ENCODE results near the gene TGFBR2. TPM values are rescaled to one million over a fixed set of nuclear protein-coding genes. Genes with fewer than 3 reads are reported as not detected.

The TGFBR2 gene
- total RNA-seq, 2 donors from 2014 or later, result 91.8 to 143 TPM

DNA sequence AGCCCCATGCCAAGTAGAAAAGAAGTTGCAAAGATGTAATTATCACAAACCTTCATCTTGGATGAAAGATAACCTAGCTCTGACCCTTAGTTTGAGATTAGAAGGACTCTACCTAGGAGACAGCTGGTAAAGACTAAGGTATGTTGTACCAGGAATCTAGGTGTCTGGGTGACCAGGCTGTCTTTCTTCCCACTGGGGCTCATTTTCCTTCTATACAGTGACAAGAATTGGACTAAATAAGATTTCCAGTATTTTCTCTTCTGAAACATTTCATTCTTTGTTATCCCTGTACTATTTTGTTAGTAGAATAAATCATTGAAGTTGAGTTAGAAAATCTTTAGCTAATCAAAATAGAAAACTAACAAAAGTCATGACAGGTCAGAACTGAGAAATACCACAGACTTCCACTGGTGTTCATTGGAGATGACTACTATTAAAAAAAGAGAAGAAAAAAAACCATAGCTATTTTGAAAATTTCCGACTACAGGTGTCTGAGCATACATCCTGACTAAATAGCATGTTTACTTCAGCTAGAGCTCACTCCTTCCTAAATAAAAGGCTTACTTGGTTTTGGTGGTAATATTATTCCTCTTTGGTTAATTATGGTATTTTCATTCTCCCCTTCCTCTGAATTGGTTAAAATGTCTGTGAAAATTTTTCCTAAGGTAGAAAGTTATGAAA lies 10.1 kb downstream of the TGFBR2 start:
- Histone ChIP-seq H3K27me3 (no peaks in the 10 kb centered on the region), H3K4me1 (peaks cover 43% of the 10 kb centered on the region), H3K9me3 (no peaks in the 10 kb centered on the region), H3K27ac (peak overlapping the region in 1 of 4 donors; percentile 34), H3K36me3 (replicated peaks in 1 of 2; ENCODE audit: insufficient read depth in 1 of 2, low read depth in 2 of 2) (no peaks in the 10 kb centered on the region), H3K4me3 (no peak overlapping the region)
- intact Hi-C loops (cut with DNase I), result no loop called here
- TF ChIP-seq POLR2A (IDR thresholded peaks at IDR 0.05), result no peak
- TF ChIP-seq, protein P1, sequence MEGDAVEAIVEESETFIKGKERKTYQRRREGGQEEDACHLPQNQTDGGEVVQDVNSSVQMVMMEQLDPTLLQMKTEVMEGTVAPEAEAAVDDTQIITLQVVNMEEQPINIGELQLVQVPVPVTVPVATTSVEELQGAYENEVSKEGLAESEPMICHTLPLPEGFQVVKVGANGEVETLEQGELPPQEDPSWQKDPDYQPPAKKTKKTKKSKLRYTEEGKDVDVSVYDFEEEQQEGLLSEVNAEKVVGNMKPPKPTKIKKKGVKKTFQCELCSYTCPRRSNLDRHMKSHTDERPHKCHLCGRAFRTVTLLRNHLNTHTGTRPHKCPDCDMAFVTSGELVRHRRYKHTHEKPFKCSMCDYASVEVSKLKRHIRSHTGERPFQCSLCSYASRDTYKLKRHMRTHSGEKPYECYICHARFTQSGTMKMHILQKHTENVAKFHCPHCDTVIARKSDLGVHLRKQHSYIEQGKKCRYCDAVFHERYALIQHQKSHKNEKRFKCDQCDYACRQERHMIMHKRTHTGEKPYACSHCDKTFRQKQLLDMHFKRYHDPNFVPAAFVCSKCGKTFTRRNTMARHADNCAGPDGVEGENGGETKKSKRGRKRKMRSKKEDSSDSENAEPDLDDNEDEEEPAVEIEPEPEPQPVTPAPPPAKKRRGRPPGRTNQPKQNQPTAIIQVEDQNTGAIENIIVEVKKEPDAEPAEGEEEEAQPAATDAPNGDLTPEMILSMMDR (IDR thresholded peaks at IDR 0.05), result no peak
- 47 to 67% methylated on average over 1 of the region's 1 CpG for WGBS, 2 donors
- DNase-seq, result no peak
- ATAC-seq, result no peak

DNA sequence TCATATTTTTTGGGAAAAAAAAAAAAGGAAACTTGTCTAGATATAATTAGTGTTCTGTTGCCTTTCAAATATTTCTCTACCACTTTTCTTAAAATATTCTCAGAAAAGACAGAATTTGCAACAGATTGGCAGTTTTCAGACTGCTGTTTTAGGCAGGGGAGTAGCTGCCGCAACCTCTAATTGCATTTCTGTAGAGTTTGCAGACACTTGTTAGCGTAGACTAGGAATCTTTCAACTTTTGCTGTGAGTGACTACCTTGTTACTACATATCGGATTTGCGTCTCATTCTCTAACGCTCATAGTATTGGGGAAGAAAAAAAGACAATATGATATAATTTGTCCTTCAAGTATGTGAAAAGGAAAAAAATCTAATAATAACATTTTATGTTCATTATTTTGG lies 10.7 kb downstream of the TGFBR2 start:
- DNase-seq, result no peak
- Histone ChIP-seq H3K9me3 (no peaks in the 10 kb centered on the region), H3K4me1 (peaks cover 38% of the 10 kb centered on the region), H3K27ac (no peak overlapping the region), H3K4me3 (no peak overlapping the region), H3K36me3 (replicated peaks in 1 of 2; ENCODE audit: insufficient read depth in 1 of 2, low read depth in 2 of 2) (no peaks in the 10 kb centered on the region), H3K27me3 (no peaks in the 10 kb centered on the region)
- intact Hi-C loops (cut with DNase I), result no loop called here
- WGBS, 2 donors, result 88 to 91% methylated on average over 5 of the region's 5 CpGs
- ATAC-seq, result no peak
- no peak for TF ChIP-seq POLR2A (IDR thresholded peaks at IDR 0.05)
- TF ChIP-seq, protein P1 (IDR thresholded peaks at IDR 0.05), result no peak

DNA sequence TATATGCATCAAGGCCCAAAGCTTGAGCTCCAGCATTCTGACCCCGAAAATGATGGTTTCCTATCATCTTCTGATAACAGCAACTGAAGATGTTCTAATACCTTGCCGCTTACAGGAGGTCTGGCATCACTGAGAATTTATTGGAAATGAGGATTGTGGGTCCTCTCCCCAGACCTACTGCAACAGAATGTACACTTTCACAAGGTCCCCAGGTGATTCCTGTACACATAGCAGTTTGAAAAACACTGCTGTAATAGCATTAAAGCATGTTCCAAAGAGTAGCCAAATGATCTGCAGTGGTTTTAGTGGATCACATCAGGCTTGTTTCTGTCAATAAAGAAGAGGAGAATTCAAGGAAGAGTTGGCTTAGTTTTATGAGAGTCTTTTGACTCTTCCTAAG lies 11.3 kb downstream of the TGFBR2 start:
- Histone ChIP-seq H3K9me3 (no peaks in the 10 kb centered on the region), H3K27ac (no peak overlapping the region), H3K27me3 (no peaks in the 10 kb centered on the region), H3K36me3 (replicated peaks in 1 of 2; ENCODE audit: insufficient read depth in 1 of 2, low read depth in 2 of 2) (no peaks in the 10 kb centered on the region), H3K4me3 (no peak overlapping the region), H3K4me1 (peaks cover 40% of the 10 kb centered on the region)
- DNase-seq, result no peak
- intact Hi-C loops (cut with DNase I), result no loop called here
- no peak for ATAC-seq
- TF ChIP-seq, protein P1 (IDR thresholded peaks at IDR 0.05), result no peak
- TF ChIP-seq POLR2A (IDR thresholded peaks at IDR 0.05), result no peak
- WGBS, 2 donors, result 78 to 88% methylated on average over 2 of the region's 2 CpGs

DNA sequence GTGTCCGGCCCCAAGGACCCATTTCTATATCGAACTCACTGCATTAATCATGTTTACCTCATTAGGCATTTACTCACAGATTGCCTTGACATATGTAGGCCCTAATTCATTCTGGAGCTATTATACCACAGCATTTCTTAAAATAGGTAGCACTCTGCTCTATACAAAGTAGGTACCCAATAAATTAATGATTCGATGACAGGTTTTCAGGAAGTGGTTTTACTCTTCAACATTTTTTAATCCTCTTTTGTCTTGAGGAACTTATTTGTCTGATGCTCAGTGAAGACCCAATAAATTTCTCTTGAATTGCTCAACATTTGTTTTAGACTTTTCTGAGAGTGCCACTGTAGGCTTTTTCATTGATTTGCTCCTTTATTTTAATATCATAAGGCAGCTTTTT lies 12.1 kb downstream of the TGFBR2 start:
- H3K4me1 ChIP-seq, result peaks cover 42% of the 10 kb centered on the region
- whole genome bisulfite sequencing, 2 donors, result 64 to 87% methylated on average over 3 of the region's 3 CpGs
- H3K4me3 ChIP-seq, result no peak overlapping the region
- no peaks in the 10 kb centered on the region for H3K27me3 ChIP-seq
- no peaks in the 10 kb centered on the region for H3K9me3 ChIP-seq
- TF ChIP-seq, protein P1 (IDR thresholded peaks at IDR 0.05), result no peak
- TF ChIP-seq POLR2A (IDR thresholded peaks at IDR 0.05), result no peak
- H3K36me3 ChIP-seq (replicated peaks in 1 of 2; ENCODE audit: insufficient read depth in 1 of 2, low read depth in 2 of 2), result no peaks in the 10 kb centered on the region
- no peak for ATAC-seq
- no peak for DNase-seq
- intact Hi-C loops (cut with DNase I), result no loop called here
- no peak overlapping the region for H3K27ac ChIP-seq

DNA sequence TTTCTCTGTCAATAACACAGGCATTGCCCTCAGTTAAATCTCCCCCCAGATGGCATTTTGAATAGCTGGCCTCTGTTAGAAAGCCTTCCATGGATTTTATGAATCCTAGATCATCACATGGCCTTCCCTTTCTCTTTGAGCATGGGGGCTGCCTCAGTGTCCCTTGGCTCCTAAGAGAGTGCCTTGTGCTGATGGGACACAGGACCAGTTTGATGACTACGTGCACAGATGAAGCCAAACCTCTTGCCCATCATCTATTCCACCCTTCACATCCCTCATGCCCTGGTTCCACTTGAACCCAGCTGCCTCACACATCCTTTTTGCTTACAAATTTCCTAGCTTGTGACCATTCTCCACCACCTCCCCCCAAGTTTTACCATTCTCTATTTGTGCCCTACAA lies 12.9 kb downstream of the TGFBR2 start:
- WGBS, 2 donors, result 85 to 95% methylated on average over 1 of the region's 1 CpG
- Histone ChIP-seq H3K27me3 (no peaks in the 10 kb centered on the region), H3K27ac (no peak overlapping the region), H3K4me3 (no peak overlapping the region), H3K36me3 (replicated peaks in 1 of 2; ENCODE audit: insufficient read depth in 1 of 2, low read depth in 2 of 2) (no peaks in the 10 kb centered on the region), H3K4me1 (peaks cover 39% of the 10 kb centered on the region), H3K9me3 (no peaks in the 10 kb centered on the region)
- ATAC-seq (no peak), DNase-seq (no peak)
- intact Hi-C loops (cut with DNase I), result no loop called here
- TF ChIP-seq, protein P1 (IDR thresholded peaks at IDR 0.05), result no peak
- no peak for TF ChIP-seq POLR2A (IDR thresholded peaks at IDR 0.05)
